Keratinocyte (primary cell): Measurements from ENCODE around the gene CTNND2. TPM values are rescaled to one million over a fixed set of nuclear protein-coding genes. Genes with fewer than 3 reads are reported as not detected.

Experiments used
- DNase-seq: peaks from one replicate; pipeline ENCODE4 v3.0.0-alpha.2; 2011; ENCODE audit warnings: low read depth, missing footprints, low spot score
- FAIRE-seq: peaks from 2 replicates; lab custom pipeline; 2011; peaks lifted over from hg19 to GRCh38; lab: Jason Lieb, UNC
- H2AFZ ChIP-seq: 2 replicates; pipeline ENCODE4 v1.6.0; 2012; ENCODE audit warnings: low read length, control low read depth, inconsistent platforms; ENCODE audit not compliant: control insufficient read depth
- H3K27ac ChIP-seq: 2 replicates; pipeline ENCODE4 v1.5.1; 2011; ENCODE audit warnings: low read length; ENCODE audit not compliant: control insufficient read depth, insufficient read depth
- H3K27me3 ChIP-seq: 3 replicates; pipeline ENCODE4 v1.6.0; 2011; ENCODE audit warnings: low read length; ENCODE audit not compliant: control insufficient read depth, insufficient read depth; ENCODE audit errors: extremely low read depth
- H3K36me3 ChIP-seq, 2 experiments: 2 replicates in 1 of 2; 3 replicates in 1 of 2; pipeline ENCODE4 v1.5.1; 2011; ENCODE audit warnings: low read length in 2 of 2, mild to moderate bottlenecking in 1 of 2; ENCODE audit not compliant: control insufficient read depth in 2 of 2, insufficient read depth in 2 of 2; ENCODE audit errors: extremely low read depth in 1 of 2
- H3K4me1 ChIP-seq: 3 replicates; pipeline ENCODE4 v1.5.1; 2011; ENCODE audit warnings: low read length; ENCODE audit not compliant: control insufficient read depth, insufficient read depth; ENCODE audit errors: extremely low read depth
- H3K4me2 ChIP-seq: 3 replicates; pipeline ENCODE4 v1.6.0; 2011; ENCODE audit warnings: low read depth, low read length; ENCODE audit not compliant: control insufficient read depth, insufficient read depth; ENCODE audit errors: extremely low read depth
- H3K4me3 ChIP-seq, 3 experiments: fragments of 200-600 bp in 1 of 3; sonication (generic) in 1 of 3; 2 replicates in 2 of 3; 3 replicates in 1 of 3; pipeline ENCODE4 v1.5.1; 2011 to 2016; ENCODE audit warnings: low read length in 3 of 3, mild to moderate bottlenecking in 3 of 3, control low read depth in 2 of 3, inconsistent platforms in 1 of 3, low read depth in 1 of 3, mixed read lengths in 1 of 3, mixed run types in 1 of 3, moderate library complexity in 1 of 3; ENCODE audit not compliant: control insufficient read depth in 2 of 3, insufficient read depth in 2 of 3; ENCODE audit errors: extremely low read depth in 1 of 3
- H3K79me2 ChIP-seq: 2 replicates; pipeline ENCODE4 v1.6.0; 2012; ENCODE audit warnings: low read length; ENCODE audit not compliant: control insufficient read depth, insufficient read depth
- H3K9ac ChIP-seq: 3 replicates; pipeline ENCODE4 v1.6.0; 2011; ENCODE audit warnings: low read length; ENCODE audit not compliant: control insufficient read depth, insufficient read depth; ENCODE audit errors: extremely low read depth
- H3K9me1 ChIP-seq: 3 replicates; pipeline ENCODE4 v1.6.0; 2011; ENCODE audit warnings: low read length; ENCODE audit not compliant: control insufficient read depth, insufficient read depth; ENCODE audit errors: extremely low read depth
- H3K9me3 ChIP-seq: 2 replicates; pipeline ENCODE4 v1.5.1; 2012; ENCODE audit warnings: low read depth, low read length; ENCODE audit not compliant: control insufficient read depth
- H4K20me1 ChIP-seq: 3 replicates; pipeline ENCODE4 v1.6.0; 2011; ENCODE audit warnings: low read length; ENCODE audit not compliant: control insufficient read depth, insufficient read depth; ENCODE audit errors: extremely low read depth
- EZH2 ChIP-seq: IDR thresholded peaks from one replicate; pipeline ENCODE4 v1.6.1; 2012; ENCODE audit warnings: inconsistent platforms, mild to moderate bottlenecking, low read length, moderate library complexity
- dilution Hi-C: fragments of 300-500 bp; cut with MboI; formaldehyde crosslinking; loops from one replicate; pipeline ENCODE4 v1.7.0; 2020; ENCODE audit warnings: low sequenced_read_pairs; ENCODE audit not compliant: extremely low pct_ligation_motif_present
- polyA plus RNA-seq, 5 experiments: library from polyadenylated mRNA; depleted of rRNA in 3 of 5; stranded (reverse) in 3 of 5; stranded (forward) in 1 of 5; unstranded in 1 of 5; fragments of >200 nt; gene quantifications; 1 replicate in 1 of 5; 2 replicates in 3 of 5; 3 replicates in 1 of 5; pipeline versions ENCODE4 v1.2.1 to v1.2.3, GENCODE V29; 2011 to 2012; ENCODE audit warnings: missing spikeins in 2 of 5, low read depth in 1 of 5, low replicate concordance in 1 of 5
- TF ChIP-seq, protein P1 (sequence below), 3 experiments: IDR thresholded peaks in 1 of 3; conservative IDR thresholded peaks in 1 of 3; optimal IDR thresholded peaks in 1 of 3; 2 replicates in 2 of 3; 3 replicates in 1 of 3; pipeline versions ENCODE3 to v1.5.1; 2011; ENCODE audit warnings: low read length in 3 of 3, mild to moderate bottlenecking in 3 of 3, moderate library complexity in 2 of 3, control low read depth in 1 of 3, inconsistent platforms in 1 of 3; ENCODE audit not compliant: insufficient read depth in 2 of 3; ENCODE audit errors: extremely low read depth in 1 of 3

Gene CTNND2
- polyA plus RNA-seq, 1 donor (not counting 4 experiments of a cell fraction or from before 2014, with no cell fraction given) = not detected

DNA sequence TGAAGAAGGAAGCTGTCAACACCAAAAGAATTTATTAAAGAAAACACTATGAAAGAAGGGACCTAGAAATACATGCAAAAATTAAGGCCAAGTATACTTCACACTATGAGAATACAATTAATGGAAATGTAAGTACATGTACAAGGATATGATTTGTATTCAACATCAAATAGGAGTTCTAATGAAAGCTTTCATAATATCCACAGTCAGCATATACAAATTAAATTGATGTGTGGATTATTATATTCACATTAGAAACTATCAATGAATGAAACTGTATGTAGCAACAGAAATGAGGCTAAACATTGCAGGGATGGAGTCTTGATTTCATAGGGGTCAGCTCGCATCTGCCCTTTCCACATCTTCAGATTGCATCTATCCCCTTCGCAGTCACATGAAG, 401.5 kb downstream of the CTNND2 start:
- no peak for TF ChIP-seq EZH2
- TF ChIP-seq, protein P1, sequence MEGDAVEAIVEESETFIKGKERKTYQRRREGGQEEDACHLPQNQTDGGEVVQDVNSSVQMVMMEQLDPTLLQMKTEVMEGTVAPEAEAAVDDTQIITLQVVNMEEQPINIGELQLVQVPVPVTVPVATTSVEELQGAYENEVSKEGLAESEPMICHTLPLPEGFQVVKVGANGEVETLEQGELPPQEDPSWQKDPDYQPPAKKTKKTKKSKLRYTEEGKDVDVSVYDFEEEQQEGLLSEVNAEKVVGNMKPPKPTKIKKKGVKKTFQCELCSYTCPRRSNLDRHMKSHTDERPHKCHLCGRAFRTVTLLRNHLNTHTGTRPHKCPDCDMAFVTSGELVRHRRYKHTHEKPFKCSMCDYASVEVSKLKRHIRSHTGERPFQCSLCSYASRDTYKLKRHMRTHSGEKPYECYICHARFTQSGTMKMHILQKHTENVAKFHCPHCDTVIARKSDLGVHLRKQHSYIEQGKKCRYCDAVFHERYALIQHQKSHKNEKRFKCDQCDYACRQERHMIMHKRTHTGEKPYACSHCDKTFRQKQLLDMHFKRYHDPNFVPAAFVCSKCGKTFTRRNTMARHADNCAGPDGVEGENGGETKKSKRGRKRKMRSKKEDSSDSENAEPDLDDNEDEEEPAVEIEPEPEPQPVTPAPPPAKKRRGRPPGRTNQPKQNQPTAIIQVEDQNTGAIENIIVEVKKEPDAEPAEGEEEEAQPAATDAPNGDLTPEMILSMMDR (optimal IDR thresholded peaks at IDR 0.05 in 1 of 3, IDR thresholded peaks at IDR 0.05 in 1 of 3, conservative IDR thresholded peaks at IDR 0.05 in 1 of 3; ENCODE audit: extremely low read depth in 1 of 3, insufficient read depth in 2 of 3, low read length in 3 of 3) = no peak
- H3K4me3 ChIP-seq = no peak overlapping the region
- H2AFZ ChIP-seq = no peak overlapping the region
- no peak overlapping the region for H3K4me2 ChIP-seq
- no peaks in the 10 kb centered on the region for H3K4me1 ChIP-seq
- no peaks in the 10 kb centered on the region for H3K9me1 ChIP-seq
- H3K36me3 ChIP-seq = no peaks in the 10 kb centered on the region
- no peaks in the 10 kb centered on the region for H4K20me1 ChIP-seq
- H3K27me3 ChIP-seq = no peaks in the 10 kb centered on the region
- no peaks in the 10 kb centered on the region for H3K79me2 ChIP-seq
- H3K9ac ChIP-seq = no peak overlapping the region
- dilution Hi-C loops = no loop called here
- H3K9me3 ChIP-seq = no peaks in the 10 kb centered on the region
- no peak for FAIRE-seq
- no peak overlapping the region for H3K27ac ChIP-seq
- DNase-seq = no peak

DNA sequence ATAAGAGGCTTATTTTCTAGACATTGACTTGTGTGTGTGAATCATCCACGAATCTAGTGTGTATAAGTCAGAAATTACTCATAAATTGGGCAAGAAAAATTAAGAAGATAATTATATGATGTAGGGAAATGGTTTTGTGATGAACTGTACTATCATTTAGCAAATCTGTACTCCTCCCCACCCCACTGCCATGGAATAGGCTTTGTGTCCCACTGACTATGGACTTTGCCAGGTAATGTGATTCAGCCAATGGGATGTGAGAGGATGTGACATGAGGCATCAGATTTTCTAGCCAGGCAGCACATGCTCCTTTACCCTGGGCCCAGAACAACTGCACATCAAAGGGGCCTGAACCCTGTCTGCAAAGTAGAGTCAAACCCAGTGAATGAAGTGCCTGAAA, 406.6 kb downstream of the CTNND2 start:
- H3K27ac ChIP-seq = no peak overlapping the region
- DNase-seq (no peak), FAIRE-seq (no peak)
- H3K9ac ChIP-seq = no peak overlapping the region
- no peak overlapping the region for H3K4me3 ChIP-seq
- TF ChIP-seq EZH2 = no peak
- TF ChIP-seq, protein P1 (optimal IDR thresholded peaks at IDR 0.05 in 1 of 3, IDR thresholded peaks at IDR 0.05 in 1 of 3, conservative IDR thresholded peaks at IDR 0.05 in 1 of 3; ENCODE audit: extremely low read depth in 1 of 3, insufficient read depth in 2 of 3, low read length in 3 of 3) = no peak
- no peak overlapping the region for H3K4me2 ChIP-seq
- no peak overlapping the region for H2AFZ ChIP-seq
- H3K27me3 ChIP-seq = no peaks in the 10 kb centered on the region
- no peaks in the 10 kb centered on the region for H4K20me1 ChIP-seq
- no peaks in the 10 kb centered on the region for H3K9me3 ChIP-seq
- no peaks in the 10 kb centered on the region for H3K4me1 ChIP-seq
- no peaks in the 10 kb centered on the region for H3K36me3 ChIP-seq
- no peaks in the 10 kb centered on the region for H3K9me1 ChIP-seq
- H3K79me2 ChIP-seq = no peaks in the 10 kb centered on the region
- dilution Hi-C loops = no loop called here
